Measurements from ENCODE around the gene MMEL1.

The MMEL1 gene

DNA sequence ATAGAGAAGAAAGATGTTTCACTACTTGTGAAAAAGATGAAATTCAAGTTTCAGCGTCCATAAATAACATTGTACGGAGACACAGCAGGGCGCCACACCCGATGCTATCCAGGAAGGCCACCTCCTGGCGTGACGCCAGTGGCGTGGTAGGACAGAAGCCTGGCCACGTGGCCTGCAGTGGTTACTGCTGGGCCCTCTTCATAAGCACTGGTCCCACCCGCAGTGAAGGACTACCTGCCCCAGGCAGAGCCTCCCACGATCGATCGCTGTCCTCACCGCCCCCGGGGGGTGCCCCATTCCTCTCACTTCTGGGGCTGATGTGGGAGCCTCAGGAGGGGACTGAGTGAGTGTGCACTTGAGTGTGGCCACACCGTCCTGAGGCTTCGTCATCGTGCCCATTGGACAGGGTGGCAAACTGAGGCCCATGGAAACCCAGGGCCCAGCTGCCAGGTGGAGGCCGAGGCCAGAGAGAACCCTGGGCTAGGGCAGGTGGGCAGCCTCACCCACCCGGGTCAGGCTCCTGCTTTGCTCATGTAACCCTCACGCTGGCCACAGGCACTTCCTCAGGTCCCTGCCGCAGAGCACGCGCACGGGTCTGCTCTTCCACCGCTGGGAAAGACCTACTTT is 91.1 kb downstream of the MMEL1 start:
- peak; percentile 82 for TF ChIP-seq NFIC (IDR thresholded peaks at IDR 0.05)
- TF ChIP-seq, protein P1, sequence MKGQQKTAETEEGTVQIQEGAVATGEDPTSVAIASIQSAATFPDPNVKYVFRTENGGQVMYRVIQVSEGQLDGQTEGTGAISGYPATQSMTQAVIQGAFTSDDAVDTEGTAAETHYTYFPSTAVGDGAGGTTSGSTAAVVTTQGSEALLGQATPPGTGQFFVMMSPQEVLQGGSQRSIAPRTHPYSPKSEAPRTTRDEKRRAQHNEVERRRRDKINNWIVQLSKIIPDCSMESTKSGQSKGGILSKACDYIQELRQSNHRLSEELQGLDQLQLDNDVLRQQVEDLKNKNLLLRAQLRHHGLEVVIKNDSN (IDR thresholded peaks at IDR 0.05): peak; percentile 83
- TF ChIP-seq, protein P2, sequence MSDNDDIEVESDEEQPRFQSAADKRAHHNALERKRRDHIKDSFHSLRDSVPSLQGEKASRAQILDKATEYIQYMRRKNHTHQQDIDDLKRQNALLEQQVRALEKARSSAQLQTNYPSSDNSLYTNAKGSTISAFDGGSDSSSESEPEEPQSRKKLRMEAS (IDR thresholded peaks at IDR 0.05): peak; percentile 46; the same call in 1 of the 2 replicates
- no peak for TF ChIP-seq EGR1 (IDR thresholded peaks at IDR 0.05)

DNA sequence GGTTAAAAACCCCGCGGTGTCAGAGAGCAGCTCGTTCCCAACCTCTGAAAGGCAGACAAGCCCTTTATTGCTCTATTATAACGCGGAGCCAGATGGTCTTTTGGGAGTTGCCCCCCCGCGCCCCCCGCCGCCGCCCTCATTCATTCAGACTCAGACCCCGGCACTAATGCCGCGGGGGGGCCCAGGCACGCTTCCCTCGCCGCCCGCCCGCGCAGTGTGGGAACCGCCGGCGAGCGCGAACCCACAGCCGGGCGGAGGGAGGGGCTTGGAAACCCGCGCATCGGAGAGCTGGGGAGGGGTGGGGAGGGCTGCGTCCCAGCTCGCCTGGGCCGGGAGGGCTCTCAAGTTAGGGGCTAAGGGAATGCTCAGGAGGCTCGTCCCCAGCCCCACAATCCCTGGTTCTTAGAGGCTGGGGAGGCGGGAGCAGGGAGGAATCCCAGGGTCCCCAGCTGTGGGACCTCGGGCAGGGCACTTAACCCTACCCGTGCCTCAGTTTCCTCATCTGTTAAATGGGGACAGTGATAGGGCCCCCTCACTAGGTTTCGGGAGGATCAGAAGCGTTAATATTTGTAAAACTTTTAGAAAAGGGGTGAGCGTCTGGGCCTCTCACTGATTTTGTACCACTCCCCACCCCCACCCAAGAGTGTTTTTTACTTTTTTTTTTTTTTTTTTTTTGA is 91.9 kb downstream of the MMEL1 start:
- TF ChIP-seq ZBTB7A (IDR thresholded peaks at IDR 0.05; ENCODE audit: low read depth) (no peak), TAF1 (IDR thresholded peaks at IDR 0.05; ENCODE audit: low read depth) (no peak), RAD21 (IDR thresholded peaks at IDR 0.05; ENCODE audit: low read depth) (no peak), EGR1 (IDR thresholded peaks at IDR 0.05) (no peak), CEBPB (IDR thresholded peaks at IDR 0.05) (no peak), YY1 (IDR thresholded peaks at IDR 0.05; ENCODE audit: low read depth) (no peak), EP300 (IDR thresholded peaks at IDR 0.05; ENCODE audit: borderline replicate concordance) (no peak)
- TF ChIP-seq, protein P2 (IDR thresholded peaks at IDR 0.05): no peak
- TF ChIP-seq, protein P3, sequence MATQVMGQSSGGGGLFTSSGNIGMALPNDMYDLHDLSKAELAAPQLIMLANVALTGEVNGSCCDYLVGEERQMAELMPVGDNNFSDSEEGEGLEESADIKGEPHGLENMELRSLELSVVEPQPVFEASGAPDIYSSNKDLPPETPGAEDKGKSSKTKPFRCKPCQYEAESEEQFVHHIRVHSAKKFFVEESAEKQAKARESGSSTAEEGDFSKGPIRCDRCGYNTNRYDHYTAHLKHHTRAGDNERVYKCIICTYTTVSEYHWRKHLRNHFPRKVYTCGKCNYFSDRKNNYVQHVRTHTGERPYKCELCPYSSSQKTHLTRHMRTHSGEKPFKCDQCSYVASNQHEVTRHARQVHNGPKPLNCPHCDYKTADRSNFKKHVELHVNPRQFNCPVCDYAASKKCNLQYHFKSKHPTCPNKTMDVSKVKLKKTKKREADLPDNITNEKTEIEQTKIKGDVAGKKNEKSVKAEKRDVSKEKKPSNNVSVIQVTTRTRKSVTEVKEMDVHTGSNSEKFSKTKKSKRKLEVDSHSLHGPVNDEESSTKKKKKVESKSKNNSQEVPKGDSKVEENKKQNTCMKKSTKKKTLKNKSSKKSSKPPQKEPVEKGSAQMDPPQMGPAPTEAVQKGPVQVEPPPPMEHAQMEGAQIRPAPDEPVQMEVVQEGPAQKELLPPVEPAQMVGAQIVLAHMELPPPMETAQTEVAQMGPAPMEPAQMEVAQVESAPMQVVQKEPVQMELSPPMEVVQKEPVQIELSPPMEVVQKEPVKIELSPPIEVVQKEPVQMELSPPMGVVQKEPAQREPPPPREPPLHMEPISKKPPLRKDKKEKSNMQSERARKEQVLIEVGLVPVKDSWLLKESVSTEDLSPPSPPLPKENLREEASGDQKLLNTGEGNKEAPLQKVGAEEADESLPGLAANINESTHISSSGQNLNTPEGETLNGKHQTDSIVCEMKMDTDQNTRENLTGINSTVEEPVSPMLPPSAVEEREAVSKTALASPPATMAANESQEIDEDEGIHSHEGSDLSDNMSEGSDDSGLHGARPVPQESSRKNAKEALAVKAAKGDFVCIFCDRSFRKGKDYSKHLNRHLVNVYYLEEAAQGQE (IDR thresholded peaks at IDR 0.05; ENCODE audit: low read depth): no peak
